Mesenteric fat pad (tissue), 1 donor: ENCODE results near the gene FGFR3. TPM values are rescaled to one million over a fixed set of nuclear protein-coding genes. Genes with fewer than 3 reads are reported as not detected.

Experiments
- DNase-seq: peaks from one replicate; pipeline ENCODE4 v3.0.0-alpha.2; 2020; ENCODE audit warnings: low spot score
- long read RNA-seq: library from polyadenylated mRNA; unstranded; transcript quantifications from one replicate; pipeline ENCODE4 v2.0.0, GENCODE V29; 2020
- total RNA-seq: library from RNA; stranded (reverse); fragmentation: NEBNext Ultra II Directional; extraction: Animal tissue kit (Norgen Biotek cat#: 25700); gene quantifications from one replicate; pipeline ENCODE4 v1.2.1, GENCODE V29; 2021
- donor health status: DM: yes; HTN: yes; CAD: no.

FGFR3 gene
- 0.90 TPM for total RNA-seq
- long read RNA-seq = 0 reads

GRCh38 chr4:1792832-1793495 lies at the start of gene FGFR3:
Gene FGFR3, plus strand, starts transcription at chr4:1793293. Its CDS starts 642 bp downstream, at chr4:1793935.
- no peak for DNase-seq

- DNase-seq = no peak
Observed at GRCh38 chr4:1743551-1743950, 49.5 kb upstream of the FGFR3 start.

DNA sequence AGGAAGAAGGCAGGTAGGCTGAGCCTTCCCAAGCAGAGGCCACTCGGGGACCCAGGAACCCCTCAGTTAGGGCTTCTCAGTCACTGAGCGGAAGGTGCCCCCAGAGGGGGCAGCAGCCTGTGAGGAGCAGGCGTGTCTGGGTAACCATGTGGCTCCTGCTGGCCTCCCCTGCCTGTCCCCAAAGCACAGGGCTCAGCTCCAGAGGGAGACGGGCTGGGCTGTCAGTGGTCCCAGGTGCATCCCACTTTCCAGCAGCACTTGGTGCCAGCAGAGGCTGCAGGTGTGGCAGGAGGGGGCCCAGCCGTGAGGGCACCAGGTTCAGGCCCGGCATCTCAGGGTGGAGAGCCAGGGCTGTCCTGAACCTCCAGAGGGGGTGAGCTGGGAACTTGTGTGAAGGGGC lies 49.1 kb upstream of the FGFR3 start:
- no peak for DNase-seq

- DNase-seq = no peak
Observed at GRCh38 chr4:1744552-1744951, 48.5 kb upstream of the FGFR3 start.

- no peak for DNase-seq
Observed at GRCh38 chr4:1745165-1745564, 47.9 kb upstream of the FGFR3 start.

DNA sequence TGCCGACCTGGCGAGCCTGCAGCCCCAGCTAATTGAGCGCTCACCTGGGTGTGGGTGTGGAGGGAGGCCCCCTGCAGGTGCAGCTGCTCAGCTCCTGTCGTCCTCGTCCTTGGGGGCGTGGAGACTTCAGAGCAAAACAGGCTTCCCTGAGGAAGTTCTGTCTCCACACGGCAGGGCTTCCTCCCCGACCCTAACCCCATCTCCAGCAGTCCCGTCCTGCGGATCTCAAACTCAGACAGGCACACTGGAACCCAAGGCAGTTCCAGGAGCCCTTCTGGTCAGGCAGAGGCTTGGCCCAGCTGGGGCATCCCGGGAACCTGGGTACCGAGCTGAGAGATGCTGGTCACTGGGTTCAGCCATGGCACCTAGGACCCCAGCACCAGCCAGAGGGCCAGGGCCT lies 47.4 kb upstream of the FGFR3 start:
- no peak for DNase-seq

DNA sequence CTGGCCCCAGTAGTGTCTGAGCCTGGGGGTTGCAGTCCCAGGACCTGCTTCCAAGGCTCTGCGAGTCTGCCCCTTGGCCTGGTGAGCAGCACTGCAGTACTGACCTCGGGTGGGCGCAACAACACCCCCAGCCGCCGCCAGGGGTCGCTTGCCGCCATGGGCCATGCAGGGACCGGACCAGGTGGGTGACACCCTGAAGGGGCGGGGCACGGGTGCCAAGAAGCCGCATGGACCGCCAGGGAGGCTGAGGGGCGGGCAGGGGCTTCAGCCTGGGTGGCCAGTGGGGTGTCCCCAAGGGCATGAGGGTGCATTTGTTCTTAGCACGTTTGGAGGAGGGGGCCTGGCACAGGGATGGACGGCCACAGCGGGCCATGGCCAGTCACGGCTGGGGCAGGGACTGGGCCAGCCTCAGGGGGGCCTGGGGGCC lies 46.8 kb upstream of the FGFR3 start:
- DNase-seq = peak; percentile 93

GRCh38 chr4:1746919-1747602 lies 46.0 kb upstream of the FGFR3 start:
- DNase-seq = no peak

DNA sequence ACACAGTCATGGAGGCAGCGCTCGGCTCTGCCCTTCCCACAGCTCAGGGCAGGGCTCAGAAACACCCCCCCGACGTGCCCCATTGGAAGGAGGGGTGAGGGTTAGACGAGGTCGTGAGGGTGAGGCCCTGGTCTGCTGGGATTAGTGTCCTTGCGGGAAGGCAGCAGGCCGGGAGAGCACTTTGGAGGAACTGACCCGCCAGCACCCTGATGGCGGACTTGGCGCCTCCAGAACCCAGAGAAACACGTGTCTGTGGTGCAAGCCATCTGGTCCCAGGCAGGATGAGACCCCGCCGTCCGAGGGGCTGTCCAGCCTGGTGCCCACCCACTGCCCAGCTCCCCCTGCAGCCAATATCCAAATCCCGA lies 45.5 kb upstream of the FGFR3 start:
- DNase-seq = no peak

DNA sequence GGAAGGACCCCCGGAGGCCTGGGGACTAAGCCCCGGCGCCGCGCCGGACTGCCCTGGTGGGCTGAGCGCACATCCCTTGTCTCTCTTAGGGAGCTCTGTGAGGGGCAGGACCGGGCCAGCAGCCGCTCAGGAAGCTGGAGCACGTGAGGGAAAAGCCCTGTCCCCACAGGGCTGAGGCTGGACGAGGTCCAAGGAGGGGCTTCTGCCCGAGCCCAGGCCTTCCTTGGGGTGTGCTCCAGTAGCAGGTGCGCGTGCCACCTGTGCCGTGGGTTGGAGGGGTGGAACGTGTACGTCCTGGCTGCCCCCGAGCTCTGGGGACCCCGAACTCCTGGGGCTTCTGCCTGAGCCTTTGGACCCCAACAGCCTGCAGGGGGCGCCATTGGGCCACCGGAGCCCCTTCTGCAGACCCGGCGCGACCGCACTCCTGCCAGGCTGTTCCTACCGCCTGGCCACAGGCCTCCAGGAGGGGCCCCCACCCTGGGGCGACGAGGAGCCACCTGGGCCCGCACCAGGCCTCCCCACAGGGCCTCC lies 44.6 kb upstream of the FGFR3 start:
- no peak for DNase-seq

DNA sequence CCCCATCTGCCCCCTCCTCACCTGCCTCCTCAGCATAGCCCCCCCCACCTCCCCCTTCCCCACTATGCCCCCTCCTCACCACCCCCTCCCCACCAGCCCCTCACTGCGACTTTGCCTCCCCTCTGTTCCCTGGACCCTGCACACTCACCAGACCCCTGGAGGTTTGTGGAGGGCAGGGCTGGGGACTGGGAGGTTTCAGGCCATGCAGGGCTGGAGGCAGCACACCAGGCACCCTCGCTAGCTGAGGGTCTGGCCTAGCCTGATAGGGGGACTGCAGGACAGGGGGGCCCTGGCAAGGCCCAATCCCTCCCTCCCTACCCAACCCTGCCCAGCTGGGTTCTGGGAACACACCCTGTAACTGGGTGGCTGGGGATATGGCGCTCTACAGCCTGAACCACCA lies 43.7 kb upstream of the FGFR3 start:
- no peak for DNase-seq

- DNase-seq = no peak
Observed at GRCh38 chr4:1749826-1750225, 43.3 kb upstream of the FGFR3 start.

GRCh38 chr4:1750381-1751154 lies 42.5 kb upstream of the FGFR3 start:
- no peak for DNase-seq

DNA sequence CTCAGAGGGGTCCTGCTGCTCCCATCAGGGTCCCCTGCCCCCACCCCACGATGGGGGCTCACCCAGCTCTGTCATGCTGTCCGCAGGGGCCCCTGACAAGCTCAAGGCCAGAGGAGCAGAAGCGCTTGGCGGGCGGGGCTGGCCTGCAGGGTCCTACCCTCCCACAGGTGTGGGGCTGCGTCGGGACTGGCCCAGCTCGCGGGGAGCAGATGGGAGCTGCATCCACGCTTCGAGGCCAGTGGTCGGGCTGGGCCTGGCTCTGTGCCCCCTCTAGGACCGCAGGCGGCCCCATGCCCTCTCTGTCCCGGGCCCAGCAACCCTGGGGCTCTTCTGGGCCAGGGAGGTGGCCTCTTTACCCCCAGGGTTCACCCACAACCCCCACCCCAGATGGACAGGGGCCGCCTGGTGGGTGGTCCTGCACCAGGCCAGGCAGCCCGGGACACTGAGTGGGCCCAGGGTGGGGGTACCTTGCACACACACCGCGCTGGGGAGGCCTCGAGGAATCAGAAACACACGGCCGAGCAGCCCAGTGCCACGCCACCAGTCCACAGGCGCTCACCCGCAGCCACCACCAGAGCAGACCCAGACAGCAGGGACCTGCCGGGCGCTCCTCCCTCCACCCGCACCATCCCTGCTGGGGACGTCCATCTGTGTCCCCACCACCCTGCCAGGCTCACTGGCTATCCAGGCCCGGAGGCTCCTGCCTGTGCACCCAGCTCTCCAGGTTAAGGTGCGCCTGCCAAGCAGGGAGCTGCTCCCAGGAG lies 41.8 kb upstream of the FGFR3 start:
- no peak for DNase-seq

DNA sequence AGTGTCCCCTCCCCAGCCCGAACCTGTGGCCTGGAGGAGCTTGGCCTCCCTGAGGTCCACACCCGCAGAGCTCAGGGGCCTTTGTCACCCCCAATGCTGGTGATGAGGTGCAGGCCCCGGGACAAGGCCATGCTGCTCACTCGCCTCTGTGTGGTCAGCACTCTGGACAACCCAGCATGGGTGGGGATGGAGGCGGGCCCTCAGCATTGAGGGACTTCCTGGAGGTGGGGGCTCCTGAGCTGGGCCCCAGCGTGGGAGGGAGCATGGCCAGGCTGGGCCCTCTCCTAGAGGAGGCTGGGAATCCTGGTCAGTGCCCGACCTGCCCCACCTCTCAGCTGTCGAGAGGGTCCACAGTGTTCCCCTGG lies 41.2 kb upstream of the FGFR3 start:
- DNase-seq = no peak

GRCh38 chr4:1752284-1753041 lies 40.6 kb upstream of the FGFR3 start:
- no peak for DNase-seq

GRCh38 chr4:1753294-1753696 lies 39.8 kb upstream of the FGFR3 start:
- no peak for DNase-seq

GRCh38 chr4:1753697-1754311 lies 39.3 kb upstream of the FGFR3 start:
- DNase-seq = no peak

DNA sequence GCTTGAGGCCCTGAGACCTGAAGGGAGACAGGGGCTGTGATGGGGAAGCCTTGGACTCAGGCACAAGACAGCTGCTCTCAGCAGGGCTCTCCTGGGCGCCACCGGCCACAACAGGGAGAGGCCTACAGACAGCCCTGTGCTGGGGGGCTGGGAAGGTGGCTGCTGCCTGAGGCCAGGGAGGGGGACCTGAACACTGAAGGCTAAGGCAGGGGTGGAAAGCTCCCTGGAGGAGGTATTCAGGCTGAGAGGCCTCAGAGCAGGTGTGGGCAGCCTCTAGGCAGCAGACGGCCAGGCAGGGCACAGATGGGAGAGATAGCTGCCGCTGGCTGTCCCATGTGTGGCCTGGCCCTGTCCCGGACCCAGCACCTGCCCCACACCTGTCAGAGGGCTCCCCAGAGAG lies 38.8 kb upstream of the FGFR3 start:
- DNase-seq = no peak

DNA sequence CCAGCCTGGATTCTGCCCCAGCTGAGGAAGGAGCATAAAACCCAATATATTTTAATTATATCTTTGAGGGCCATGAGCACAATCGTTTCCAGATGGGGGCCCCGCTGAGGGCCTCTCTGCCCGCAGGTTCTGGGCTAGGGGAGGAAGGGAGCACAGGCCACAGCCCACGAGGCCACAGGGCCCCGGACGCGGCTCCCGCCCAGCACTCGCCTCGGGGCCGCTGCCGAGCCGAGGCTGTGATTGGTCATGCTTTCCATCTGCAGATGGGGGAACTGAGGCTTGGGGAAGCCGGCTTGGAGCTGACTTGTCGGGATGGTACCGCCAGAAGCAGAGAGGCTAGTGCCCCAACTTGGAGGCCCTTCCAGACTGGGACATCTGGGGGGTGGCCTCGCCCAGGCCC lies 37.8 kb upstream of the FGFR3 start:
- no peak for DNase-seq
